ENCODE results near the gene UGT1A4. TPM values are rescaled to one million over a fixed set of nuclear protein-coding genes. Genes with fewer than 3 reads are reported as not detected.
"Not testable (repeated sequence)": the region's sequence is repeated elsewhere in the genome, so short reads cannot be mapped to it uniquely, and the experiment has no call there.

UGT1A4 gene
- total and polyA plus RNA-seq, 9 of the 15 experiments (the other 6 are each of a cell fraction or from before 2014, with no cell fraction given), result not detected

- intact Hi-C loops (cut with micrococcal nuclease) (no loop called here), in situ Hi-C loops (cut with MboI) (no loop called here)
- H2AFZ ChIP-seq (ENCODE audit: low read depth, low read length), result no peak within 1 kb of the TSS
- ATAC-seq (no peak), DNase-seq (ENCODE audit: extremely low read depth in 1 of 4, low spot score in 3 of 4) (no peak), FAIRE-seq (no peak)
- TF ChIP-seq RBFOX2 (IDR thresholded peaks at IDR 0.05; ENCODE audit: low read depth, low read length), result no peak
- no peak for TF ChIP-seq NFYB (IDR thresholded peaks at IDR 0.05; ENCODE audit: extremely low read depth, insufficient read length)
- TF ChIP-seq NFE2L1 (tag; IDR thresholded peaks at IDR 0.05; ENCODE audit: borderline replicate concordance, low read depth), result no peak
- ChIA-PET CTCF (ENCODE audit: low intra/inter-chr PET ratio) (no interaction called here), POLR2A (no interaction called here)
- H3K36me3 ChIP-seq (ENCODE audit: control insufficient read depth, insufficient read depth, low read length), result no peaks in the 10 kb centered on the region
- no peak within 1 kb of the TSS for H3K4me2 ChIP-seq (ENCODE audit: insufficient read depth, low read length)
- no peaks in the 10 kb centered on the region for H4K20me1 ChIP-seq (replicated peaks; ENCODE audit: control insufficient read depth, insufficient read depth, low read length)
- no TSS peak for BruUV-seq (replicated peaks)
- 0% methylated on average over 7 of the region's 8 CpGs for WGBS (ENCODE audit: insufficient coverage, low coverage, missing lambda C conversion rate)
- H3K9me1 ChIP-seq (ENCODE audit: control insufficient read depth, insufficient read depth, low read length), result no peaks in the 10 kb centered on the region
- no peaks in the 10 kb centered on the region for H3K9me3 ChIP-seq (replicated peaks; ENCODE audit: control insufficient read depth, insufficient read depth, low read depth, low read length)
- H3K4me1 ChIP-seq (replicated peaks in 1 of 2; ENCODE audit: control insufficient read depth in 2 of 2, insufficient read depth in 2 of 2, low read length in 2 of 2), result no peaks in the 10 kb centered on the region
- no peaks in the 10 kb centered on the region for H3K79me2 ChIP-seq (ENCODE audit: control insufficient read depth, insufficient read depth, low read length)
- peaks cover 0 to 7% of the 10 kb centered on the region in 2 experiments; a peak in 1 of 5 replicates for H3K27me3 ChIP-seq (ENCODE audit: control insufficient read depth in 2 of 2, insufficient read depth in 2 of 2, low read length in 2 of 2)
- no peak within 1 kb of the TSS for H3K4me3 ChIP-seq
- H3K27ac ChIP-seq (ENCODE audit: extremely low read depth, low read depth, low read length), result no peak within 1 kb of the TSS
- H3K9ac ChIP-seq (ENCODE audit: insufficient read depth in 1 of 2, low read depth in 2 of 2, low read length in 2 of 2), result no peak within 1 kb of the TSS
These were observed 10.3 kb downstream of the UGT1A4 start, which contains the start of gene UGT1A3 for GRCh38 chr2:233728723-233729301. UGT1A3 (plus strand) TSS chr2:233729042; CDS start chr2:233729127, 85 bp downstream.

- intact Hi-C loops (cut with micrococcal nuclease); CTCF ChIA-PET (ENCODE audit: low intra/inter-chr PET ratio); FAIRE-seq; in situ Hi-C loops (cut with MboI); H3K27ac ChIP-seq (ENCODE audit: extremely low read depth, low read depth, low read length); H3K79me2 ChIP-seq (ENCODE audit: control insufficient read depth, insufficient read depth, low read length); H2AFZ ChIP-seq (ENCODE audit: low read depth, low read length); H3K27me3 ChIP-seq (ENCODE audit: control insufficient read depth in 2 of 2, insufficient read depth in 2 of 2, low read length in 2 of 2); H3K36me3 ChIP-seq (ENCODE audit: control insufficient read depth, insufficient read depth, low read length); BruUV-seq (replicated peaks); H3K9me1 ChIP-seq (ENCODE audit: control insufficient read depth, insufficient read depth, low read length); H3K4me2 ChIP-seq (ENCODE audit: insufficient read depth, low read length); H3K9me3 ChIP-seq (replicated peaks; ENCODE audit: control insufficient read depth, insufficient read depth, low read depth, low read length); H3K4me3 ChIP-seq; H4K20me1 ChIP-seq (replicated peaks; ENCODE audit: control insufficient read depth, insufficient read depth, low read length); H3K4me1 ChIP-seq (replicated peaks in 1 of 2; ENCODE audit: control insufficient read depth in 2 of 2, insufficient read depth in 2 of 2, low read length in 2 of 2); DNase-seq (ENCODE audit: extremely low read depth in 1 of 4, low spot score in 3 of 4); H3K9ac ChIP-seq (ENCODE audit: insufficient read depth in 1 of 2, low read depth in 2 of 2, low read length in 2 of 2); ATAC-seq: not testable (repeated sequence)
- WGBS (ENCODE audit: insufficient coverage, low coverage, missing lambda C conversion rate), result 0% methylated on average over 13 of the region's 14 CpGs
- POLR2A ChIA-PET, result interaction anchor here (0.7 kb wide), 1 partner anchor 29 kb away, joined by 3 read pairs; no protein-coding TSS in a partner anchor
These were observed 18.5 kb downstream of the UGT1A4 start for GRCh38 chr2:233736868-233737653.

Measured in K562 (cell line).